ENCODE results near the gene PIK3IP1.

- TF ChIP-seq CTCF (IDR thresholded peaks at IDR 0.05; ENCODE audit: insufficient read depth, low read length, poor library complexity, severe bottlenecking) (no peak), EZH2phosphoT487 (conservative IDR thresholded peaks at IDR 0.05; ENCODE audit: low read length) (no peak)
Measured at GRCh38 chr22:31276426-31277167, 15.7 kb downstream of the PIK3IP1 start.

Measured in SU-DHL-6 (cell line).